Cardiac fibroblast (primary cell): ENCODE measurements around the gene EEIG1.

Source experiments
- DNase-seq, 2 donors: peaks; one replicate each; pipeline versions ENCODE4 v3.0.0 to v3.0.0-alpha.2; 2010; ENCODE audit warnings: low read depth in 2 of 2
- H3K4me3 ChIP-seq, 2 donors: replicated peaks in 1 of 2; 1 replicate in 1 of 2; 2 replicates in 1 of 2; pipeline ENCODE4 v1.5.1; 2011; ENCODE audit warnings: low read depth in 2 of 2, low read length in 2 of 2, mild to moderate bottlenecking in 2 of 2, moderate library complexity in 1 of 2
- CTCF ChIP-seq: IDR thresholded peaks from one replicate; pipeline ENCODE4 v1.5.1; 2011; ENCODE audit warnings: low read depth, mild to moderate bottlenecking, low read length, inconsistent platforms

Gene EEIG1

DNA sequence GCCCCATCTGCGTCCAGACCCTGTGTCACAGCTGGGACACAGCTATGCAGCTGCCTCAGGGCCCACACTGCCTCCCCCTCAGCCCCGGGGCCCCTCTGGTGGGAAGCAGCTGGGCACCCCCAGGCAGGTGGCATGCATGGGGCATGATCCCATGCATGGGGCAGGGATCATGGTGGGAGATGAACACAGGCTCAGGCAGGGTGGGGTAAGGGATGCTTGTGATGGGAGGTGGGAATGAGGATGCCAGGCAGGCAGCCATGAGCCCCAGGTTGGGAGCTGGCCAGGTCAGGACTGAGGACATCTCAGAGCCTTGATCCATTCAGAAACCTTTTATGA lies 19.7 kb downstream of the EEIG1 start:
- H3K4me3 ChIP-seq, result no peak overlapping the region
- no peak for TF ChIP-seq CTCF
- DNase-seq, result no peak

- TF ChIP-seq CTCF, result no peak
- H3K4me3 ChIP-seq, result no peak overlapping the region
- no peak for DNase-seq
Measured at GRCh38 chr9:127960410-127961154, 20.2 kb downstream of the EEIG1 start.

DNA sequence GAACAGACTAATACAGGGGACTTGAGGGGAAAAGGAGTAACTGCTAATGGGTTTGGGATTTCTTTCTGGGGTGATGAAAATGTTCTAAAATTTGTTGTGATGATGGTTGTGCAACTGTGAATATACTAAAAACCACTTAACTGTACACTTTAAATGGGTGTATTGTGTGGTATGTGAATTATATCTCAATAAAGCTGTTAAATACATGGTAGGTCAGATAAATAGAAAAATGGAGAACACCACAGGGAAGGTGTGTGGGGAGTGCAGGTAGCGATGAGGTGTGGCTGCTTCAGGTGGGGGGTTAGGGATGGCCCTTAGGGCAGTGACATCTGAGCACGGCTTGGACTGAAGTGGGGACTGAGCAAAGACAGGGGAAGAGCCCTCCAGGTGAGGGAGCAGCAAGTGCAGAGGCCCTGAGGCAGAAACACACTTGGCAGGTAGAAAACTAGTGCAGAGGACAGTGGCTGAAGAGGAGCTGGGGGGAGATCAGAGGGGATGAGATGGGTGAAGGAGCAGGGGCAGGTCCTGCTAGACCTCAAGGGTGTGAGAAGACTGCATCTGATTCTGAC lies 20.9 kb downstream of the EEIG1 start:
- no peak for DNase-seq
- no peak for TF ChIP-seq CTCF
- H3K4me3 ChIP-seq, result no peak overlapping the region

DNA sequence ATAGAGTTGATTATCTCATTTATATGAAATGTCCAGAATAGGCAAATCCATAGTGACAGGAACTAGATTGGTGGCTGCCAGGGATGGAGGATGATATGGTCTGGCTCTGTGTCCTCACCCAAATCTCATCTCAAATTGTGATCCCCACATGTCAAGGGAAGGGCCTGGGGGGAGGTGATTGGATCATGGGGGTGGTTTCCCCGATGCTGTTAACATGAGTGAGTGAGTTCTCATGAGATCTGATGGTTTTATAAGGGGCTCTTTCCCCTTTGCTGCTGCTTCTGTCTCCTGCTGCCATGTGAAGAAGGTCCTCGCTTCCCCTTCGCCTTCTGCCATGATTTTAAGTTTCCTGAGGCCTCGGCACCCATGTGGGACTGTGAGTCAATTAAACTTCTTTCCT lies 21.4 kb downstream of the EEIG1 start:
- no peak for TF ChIP-seq CTCF
- no peak for DNase-seq
- H3K4me3 ChIP-seq, result no peak overlapping the region

GRCh38 chr9:127958728-127959127 lies 22.1 kb downstream of the EEIG1 start:
- no peak for TF ChIP-seq CTCF
- no peak for DNase-seq
- no peak overlapping the region for H3K4me3 ChIP-seq

- no peak overlapping the region for H3K4me3 ChIP-seq
- TF ChIP-seq CTCF, result no peak
- DNase-seq, result peak in 1 of 2 donors; percentile 40
Measured at GRCh38 chr9:127955294-127956015, 25.3 kb downstream of the EEIG1 start.
